Glutamatergic neuron (in vitro differentiated cells): Measurements from ENCODE around the gene EGLN1. TPM values are rescaled to one million over a fixed set of nuclear protein-coding genes. Genes with fewer than 3 reads are reported as not detected.

Experiments
- DNase-seq: peaks from one replicate; pipeline ENCODE4 v3.0.0; 2022
- H3K27ac Mint-ChIP-seq: one replicate; pipeline ENCODE4 v1.8.0; 2020; ENCODE audit warnings: mild to moderate bottlenecking, mixed read lengths, inconsistent platforms; ENCODE audit not compliant: unreplicated experiment
- H3K27me3 Mint-ChIP-seq: one replicate; pipeline ENCODE4 v1.8.0; 2020; ENCODE audit warnings: mild to moderate bottlenecking, moderate library complexity, mixed read lengths, inconsistent platforms; ENCODE audit not compliant: unreplicated experiment
- H3K36me3 Mint-ChIP-seq: one replicate; pipeline ENCODE4 v1.8.0; 2020; ENCODE audit warnings: mild to moderate bottlenecking, mixed read lengths, inconsistent platforms; ENCODE audit not compliant: unreplicated experiment
- H3K4me1 Mint-ChIP-seq: one replicate; pipeline ENCODE4 v1.8.0; 2020; ENCODE audit warnings: mild to moderate bottlenecking, low read depth, mixed read lengths, inconsistent platforms; ENCODE audit not compliant: unreplicated experiment
- H3K4me3 Mint-ChIP-seq: one replicate; pipeline ENCODE4 v1.8.0; 2020; ENCODE audit warnings: mild to moderate bottlenecking, mixed read lengths, inconsistent platforms; ENCODE audit not compliant: unreplicated experiment
- H3K9me3 Mint-ChIP-seq: one replicate; pipeline ENCODE4 v1.8.0; 2020; ENCODE audit warnings: mild to moderate bottlenecking, moderate library complexity, mixed read lengths, inconsistent platforms; ENCODE audit not compliant: unreplicated experiment
- total RNA-seq: library from RNA; stranded (reverse); fragmentation: NEBNext Ultra II Directional; extraction: Animal tissue kit (Norgen Biotek cat#: 25700); gene quantifications from one replicate; pipeline ENCODE4 v1.2.1, GENCODE V29; 2021; ENCODE audit not compliant: unreplicated experiment
- TF ChIP-seq, protein P1 (sequence below): fragments of 200-600 bp; sonication (generic); IDR thresholded peaks from one replicate; pipeline ENCODE4 v1.5.0; 2021; ENCODE audit not compliant: partially characterized antibody, unreplicated experiment

Gene EGLN1
- total RNA-seq, 1 donor from 2014 or later: 12.3 TPM

DNA sequence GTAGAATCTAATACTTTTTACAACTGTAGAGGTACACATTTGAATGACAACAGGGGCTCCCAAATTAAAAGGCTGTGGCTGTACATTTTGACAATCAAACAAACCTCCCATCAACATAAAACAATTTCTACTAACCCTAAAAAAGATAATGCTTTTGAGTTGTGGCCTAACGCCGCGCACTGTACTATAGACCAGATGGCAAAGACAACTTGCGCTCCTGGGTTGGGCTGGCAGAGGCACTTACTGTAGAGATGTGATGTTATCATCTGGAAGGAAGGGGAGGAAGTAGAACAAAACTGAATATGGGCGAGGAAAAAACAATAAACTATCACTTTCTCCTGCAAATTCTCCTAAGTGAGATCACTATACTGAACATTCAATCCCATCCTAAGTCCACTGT, 57.9 kb downstream of the EGLN1 start:
- H3K4me1 Mint-ChIP-seq: no peaks in the 10 kb centered on the region
- no peak for DNase-seq
- no peak overlapping the region for H3K27ac Mint-ChIP-seq
- no peaks in the 10 kb centered on the region for H3K9me3 Mint-ChIP-seq
- TF ChIP-seq, protein P1, sequence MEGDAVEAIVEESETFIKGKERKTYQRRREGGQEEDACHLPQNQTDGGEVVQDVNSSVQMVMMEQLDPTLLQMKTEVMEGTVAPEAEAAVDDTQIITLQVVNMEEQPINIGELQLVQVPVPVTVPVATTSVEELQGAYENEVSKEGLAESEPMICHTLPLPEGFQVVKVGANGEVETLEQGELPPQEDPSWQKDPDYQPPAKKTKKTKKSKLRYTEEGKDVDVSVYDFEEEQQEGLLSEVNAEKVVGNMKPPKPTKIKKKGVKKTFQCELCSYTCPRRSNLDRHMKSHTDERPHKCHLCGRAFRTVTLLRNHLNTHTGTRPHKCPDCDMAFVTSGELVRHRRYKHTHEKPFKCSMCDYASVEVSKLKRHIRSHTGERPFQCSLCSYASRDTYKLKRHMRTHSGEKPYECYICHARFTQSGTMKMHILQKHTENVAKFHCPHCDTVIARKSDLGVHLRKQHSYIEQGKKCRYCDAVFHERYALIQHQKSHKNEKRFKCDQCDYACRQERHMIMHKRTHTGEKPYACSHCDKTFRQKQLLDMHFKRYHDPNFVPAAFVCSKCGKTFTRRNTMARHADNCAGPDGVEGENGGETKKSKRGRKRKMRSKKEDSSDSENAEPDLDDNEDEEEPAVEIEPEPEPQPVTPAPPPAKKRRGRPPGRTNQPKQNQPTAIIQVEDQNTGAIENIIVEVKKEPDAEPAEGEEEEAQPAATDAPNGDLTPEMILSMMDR: no peak
- H3K27me3 Mint-ChIP-seq: peaks cover 2% of the 10 kb centered on the region
- H3K4me3 Mint-ChIP-seq: no peak overlapping the region
- H3K36me3 Mint-ChIP-seq: no peaks in the 10 kb centered on the region

DNA sequence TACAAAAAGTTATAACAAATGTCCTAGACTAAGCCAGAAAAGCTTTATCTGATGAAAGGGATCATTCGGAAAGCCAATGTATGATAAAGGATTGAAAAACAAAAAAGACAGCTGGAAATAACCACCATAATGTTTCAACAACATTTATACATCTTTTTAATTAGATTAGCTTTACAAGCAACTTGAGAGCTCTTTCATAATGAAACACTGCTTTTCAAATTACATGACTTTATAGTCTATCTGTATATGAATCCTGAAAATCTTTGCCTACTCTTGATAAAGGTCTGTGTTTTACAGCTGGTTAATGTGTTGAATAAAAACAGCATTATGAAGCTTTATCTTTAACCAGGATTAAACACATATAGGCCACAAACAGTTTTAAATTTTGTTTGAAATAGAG, 58.5 kb downstream of the EGLN1 start:
- H3K4me3 Mint-ChIP-seq: no peak overlapping the region
- no peaks in the 10 kb centered on the region for H3K36me3 Mint-ChIP-seq
- H3K4me1 Mint-ChIP-seq: no peaks in the 10 kb centered on the region
- TF ChIP-seq, protein P1: no peak
- H3K27ac Mint-ChIP-seq: no peak overlapping the region
- no peaks in the 10 kb centered on the region for H3K9me3 Mint-ChIP-seq
- peaks cover 2% of the 10 kb centered on the region for H3K27me3 Mint-ChIP-seq
- no peak for DNase-seq

GRCh38 chr1:231362325-231362724, 59.8 kb downstream of the EGLN1 start:
- Mint-ChIP-seq H3K27me3 (peaks cover 2% of the 10 kb centered on the region), H3K27ac (no peak overlapping the region), H3K36me3 (no peaks in the 10 kb centered on the region), H3K9me3 (no peaks in the 10 kb centered on the region), H3K4me3 (no peak overlapping the region), H3K4me1 (no peaks in the 10 kb centered on the region)
- DNase-seq: no peak
- TF ChIP-seq, protein P1: no peak

GRCh38 chr1:231359113-231359512, 63.0 kb downstream of the EGLN1 start:
- Mint-ChIP-seq H3K4me1 (no peaks in the 10 kb centered on the region), H3K27ac (no peak overlapping the region), H3K36me3 (no peaks in the 10 kb centered on the region), H3K4me3 (no peak overlapping the region), H3K9me3 (no peaks in the 10 kb centered on the region), H3K27me3 (no peaks in the 10 kb centered on the region)
- TF ChIP-seq, protein P1: no peak
- no peak for DNase-seq

DNA sequence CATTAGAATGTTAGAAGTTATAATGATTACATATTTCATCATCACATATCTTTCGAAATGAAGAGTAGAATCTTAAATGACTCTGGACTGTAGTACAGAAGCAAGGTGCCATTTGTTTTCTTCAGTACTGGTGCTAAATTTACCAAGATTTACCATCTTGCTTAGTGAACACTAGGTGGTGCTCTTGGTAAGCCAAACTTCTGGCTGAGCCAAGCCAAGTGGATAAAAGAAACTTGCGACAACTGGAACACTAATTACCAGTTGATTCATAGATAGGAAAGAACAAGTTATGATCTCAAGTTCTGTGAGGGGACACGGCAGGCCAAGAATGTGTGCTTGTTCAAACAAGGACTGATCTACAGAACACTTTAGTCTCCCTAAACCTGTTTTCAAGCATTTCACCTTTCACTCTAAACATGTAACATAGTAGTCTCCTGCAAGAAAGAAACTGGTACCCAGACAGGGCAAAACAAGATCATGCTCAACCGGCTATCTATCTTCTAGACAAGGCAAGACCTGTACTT, 64.2 kb downstream of the EGLN1 start:
- no peaks in the 10 kb centered on the region for H3K27me3 Mint-ChIP-seq
- no peak for DNase-seq
- no peaks in the 10 kb centered on the region for H3K4me1 Mint-ChIP-seq
- H3K4me3 Mint-ChIP-seq: no peak overlapping the region
- no peak overlapping the region for H3K27ac Mint-ChIP-seq
- no peaks in the 10 kb centered on the region for H3K36me3 Mint-ChIP-seq
- TF ChIP-seq, protein P1: peak; percentile 82
- no peaks in the 10 kb centered on the region for H3K9me3 Mint-ChIP-seq
